ENCODE results near the gene NADSYN1.

The NADSYN1 gene

GRCh38 chr11:71452199-71453036 lies 585 bp upstream of the NADSYN1 start:
- no peak for DNase-seq

GRCh38 chr11:71453918-71454304 lies 908 bp downstream of the NADSYN1 start:
- no peak for DNase-seq

GRCh38 chr11:71454470-71455113 lies 1.6 kb downstream of the NADSYN1 start:
- no peak for DNase-seq

- DNase-seq = no peak
Measured at GRCh38 chr11:71456294-71456693, 3.3 kb downstream of the NADSYN1 start.

- no peak for DNase-seq
Measured at GRCh38 chr11:71456831-71457230, 3.8 kb downstream of the NADSYN1 start.

GRCh38 chr11:71458146-71459070 lies 5.4 kb downstream of the NADSYN1 start:
- no peak for DNase-seq

GRCh38 chr11:71459076-71459766 lies 6.2 kb downstream of the NADSYN1 start:
- DNase-seq = no peak

GRCh38 chr11:71459767-71460320 lies 6.8 kb downstream of the NADSYN1 start:
- DNase-seq = no peak

- DNase-seq = no peak
Measured at GRCh38 chr11:71461696-71462095, 8.7 kb downstream of the NADSYN1 start.

GRCh38 chr11:71462726-71463125 lies 9.7 kb downstream of the NADSYN1 start:
- no peak for DNase-seq

- no peak for DNase-seq
Measured at GRCh38 chr11:71463331-71464211, 10.6 kb downstream of the NADSYN1 start.

- no peak for DNase-seq
Measured at GRCh38 chr11:71465054-71465453, 12.1 kb downstream of the NADSYN1 start.

GRCh38 chr11:71466358-71466757 lies 13.4 kb downstream of the NADSYN1 start:
- DNase-seq = no peak

GRCh38 chr11:71467164-71467563 lies 14.2 kb downstream of the NADSYN1 start:
- no peak for DNase-seq

- no peak for DNase-seq
Measured at GRCh38 chr11:71470946-71471345, 17.9 kb downstream of the NADSYN1 start.

- DNase-seq = no peak
Measured at GRCh38 chr11:71472357-71472885, 19.4 kb downstream of the NADSYN1 start.

GRCh38 chr11:71472941-71473792 lies 20.2 kb downstream of the NADSYN1 start:
- no peak for DNase-seq

- no peak for DNase-seq
Measured at GRCh38 chr11:71473793-71474080, 20.7 kb downstream of the NADSYN1 start.

- no peak for DNase-seq
Measured at GRCh38 chr11:71474141-71474770, 21.3 kb downstream of the NADSYN1 start.

Measured in amniotic stem cell (primary cell).